ENCODE results near the gene MTCH2.
"Not testable (repeated sequence)": the region's sequence is repeated elsewhere in the genome, so short reads cannot be mapped to it uniquely, and the experiment has no call there.

Gene MTCH2

GRCh38 chr11:47667135-47667534, 24.8 kb upstream of the MTCH2 start:
- H2BK12ac ChIP-seq (ENCODE audit: low read length) = no peak overlapping the region
- no peak overlapping the region for H3K4me3 ChIP-seq (ENCODE audit: low read length in 2 of 2)
- H3K4me2 ChIP-seq (ENCODE audit: insufficient read depth, low read length, poor library complexity, severe bottlenecking) = no peak overlapping the region
- no peak overlapping the region for H2BK5ac ChIP-seq (ENCODE audit: low read length)
- H4K8ac ChIP-seq (ENCODE audit: low read depth, low read length) = no peak overlapping the region
- peaks cover 0 to 2% of the 10 kb centered on the region in 2 donors for H3K4me1 ChIP-seq (ENCODE audit: control insufficient read depth in 2 of 2, insufficient read depth in 1 of 2, low read depth in 1 of 2, low read length in 2 of 2)
- H3K18ac ChIP-seq (ENCODE audit: low read length) = no peak overlapping the region
- no peak overlapping the region for H2BK15ac ChIP-seq (ENCODE audit: low read length)
- H3K27me3 ChIP-seq (ENCODE audit: control insufficient read depth in 3 of 3, insufficient read depth in 3 of 3, low read depth in 1 of 3, low read length in 3 of 3) = peaks cover 0 to 4% (median 0%) of the 10 kb centered on the region in 3 experiments
- H3K9me3 ChIP-seq (replicated peaks in 1 of 2; ENCODE audit: control insufficient read depth in 2 of 2, insufficient read depth in 1 of 2, low read depth in 1 of 2, low read length in 2 of 2) = no peaks in the 10 kb centered on the region
- WGBS, 2 donors (ENCODE audit: extremely low coverage in 2 of 2, insufficient read length in 2 of 2, insufficient replicate concordance in 1 of 2) = no CpG with 5 or more reads among the region's 4 CpGs
- no peak overlapping the region for H3K4ac ChIP-seq (ENCODE audit: low read length)
- H4K91ac ChIP-seq (ENCODE audit: low read depth, low read length, poor library complexity) = no peak overlapping the region
- no peak overlapping the region for H3K27ac ChIP-seq (replicated peaks; ENCODE audit: low read length)
- DNase-seq (ENCODE audit: low spot score) = no peak
- H3K9ac ChIP-seq (ENCODE audit: low read depth, low read length, poor library complexity) = no peak overlapping the region
- no peaks in the 10 kb centered on the region for H3K79me1 ChIP-seq (ENCODE audit: low read depth, low read length)
- H3K36me3 ChIP-seq (replicated peaks in 1 of 2; ENCODE audit: control insufficient read depth in 2 of 2, insufficient read depth in 2 of 2, low read length in 2 of 2) = no peaks in the 10 kb centered on the region
- H2BK120ac ChIP-seq (ENCODE audit: low read depth, low read length) = no peak overlapping the region
- no peak overlapping the region for H3K14ac ChIP-seq (ENCODE audit: low read length)
- no peak overlapping the region for H3K23ac ChIP-seq (ENCODE audit: low read depth, low read length, poor library complexity)
- no peak overlapping the region for H2AK5ac ChIP-seq (ENCODE audit: low read depth, low read length)
- no peak overlapping the region for H2AFZ ChIP-seq (ENCODE audit: low read length)

- H3K4me2 ChIP-seq (ENCODE audit: insufficient read depth, low read length, poor library complexity, severe bottlenecking); H3K4ac ChIP-seq (ENCODE audit: low read length); H3K27me3 ChIP-seq (ENCODE audit: control insufficient read depth in 3 of 3, insufficient read depth in 3 of 3, low read depth in 1 of 3, low read length in 3 of 3); H3K18ac ChIP-seq (ENCODE audit: low read length); H3K4me3 ChIP-seq (ENCODE audit: low read length in 2 of 2); H4K8ac ChIP-seq (ENCODE audit: low read depth, low read length); H3K36me3 ChIP-seq (replicated peaks in 1 of 2; ENCODE audit: control insufficient read depth in 2 of 2, insufficient read depth in 2 of 2, low read length in 2 of 2); H2BK12ac ChIP-seq (ENCODE audit: low read length); H2BK15ac ChIP-seq (ENCODE audit: low read length); H3K14ac ChIP-seq (ENCODE audit: low read length); H2AFZ ChIP-seq (ENCODE audit: low read length); H2BK120ac ChIP-seq (ENCODE audit: low read depth, low read length); H2AK5ac ChIP-seq (ENCODE audit: low read depth, low read length); H3K9me3 ChIP-seq (replicated peaks in 1 of 2; ENCODE audit: control insufficient read depth in 2 of 2, insufficient read depth in 1 of 2, low read depth in 1 of 2, low read length in 2 of 2); H3K79me1 ChIP-seq (ENCODE audit: low read depth, low read length); DNase-seq (ENCODE audit: low spot score); H3K4me1 ChIP-seq (ENCODE audit: control insufficient read depth in 2 of 2, insufficient read depth in 1 of 2, low read depth in 1 of 2, low read length in 2 of 2); H3K9ac ChIP-seq (ENCODE audit: low read depth, low read length, poor library complexity); H3K27ac ChIP-seq (replicated peaks; ENCODE audit: low read length); H2BK5ac ChIP-seq (ENCODE audit: low read length); H4K91ac ChIP-seq (ENCODE audit: low read depth, low read length, poor library complexity); H3K23ac ChIP-seq (ENCODE audit: low read depth, low read length, poor library complexity): not testable (repeated sequence)
- WGBS, 2 donors (ENCODE audit: extremely low coverage in 2 of 2, insufficient read length in 2 of 2, insufficient replicate concordance in 1 of 2) = no CpG with 5 or more reads among the region's 4 CpGs
Measured at GRCh38 chr11:47664936-47665335, 22.6 kb upstream of the MTCH2 start.

GRCh38 chr11:47661245-47661644, 18.9 kb upstream of the MTCH2 start:
- Histone ChIP-seq H2BK5ac (ENCODE audit: low read length) (no peak overlapping the region), H3K27me3 (ENCODE audit: control insufficient read depth in 3 of 3, insufficient read depth in 3 of 3, low read depth in 1 of 3, low read length in 3 of 3) (no peaks in the 10 kb centered on the region), H3K27ac (replicated peaks; ENCODE audit: low read length) (no peak overlapping the region), H2BK12ac (ENCODE audit: low read length) (no peak overlapping the region), H2BK120ac (ENCODE audit: low read depth, low read length) (no peak overlapping the region), H2BK15ac (ENCODE audit: low read length) (no peak overlapping the region), H3K23ac (ENCODE audit: low read depth, low read length, poor library complexity) (no peak overlapping the region), H4K8ac (ENCODE audit: low read depth, low read length) (no peak overlapping the region), H3K36me3 (replicated peaks in 1 of 2; ENCODE audit: control insufficient read depth in 2 of 2, insufficient read depth in 2 of 2, low read length in 2 of 2) (no peaks in the 10 kb centered on the region), H2AFZ (ENCODE audit: low read length) (no peak overlapping the region), H3K4ac (ENCODE audit: low read length) (no peak overlapping the region), H3K4me1 (ENCODE audit: control insufficient read depth in 2 of 2, insufficient read depth in 1 of 2, low read depth in 1 of 2, low read length in 2 of 2) (peaks cover 0 to 2% of the 10 kb centered on the region in 2 donors), H2AK5ac (ENCODE audit: low read depth, low read length) (no peak overlapping the region), H3K18ac (ENCODE audit: low read length) (no peak overlapping the region), H3K14ac (ENCODE audit: low read length) (no peak overlapping the region), H3K4me2 (ENCODE audit: insufficient read depth, low read length, poor library complexity, severe bottlenecking) (no peak overlapping the region), H4K91ac (ENCODE audit: low read depth, low read length, poor library complexity) (no peak overlapping the region), H3K9me3 (replicated peaks in 1 of 2; ENCODE audit: control insufficient read depth in 2 of 2, insufficient read depth in 1 of 2, low read depth in 1 of 2, low read length in 2 of 2) (no peaks in the 10 kb centered on the region), H3K4me3 (ENCODE audit: low read length in 2 of 2) (no peak overlapping the region), H3K9ac (ENCODE audit: low read depth, low read length, poor library complexity) (no peak overlapping the region), H3K79me1 (ENCODE audit: low read depth, low read length) (no peaks in the 10 kb centered on the region)
- DNase-seq (ENCODE audit: low spot score) = no peak
- no CpG with 5 or more reads among the region's 2 CpGs for WGBS, 2 donors (ENCODE audit: extremely low coverage in 2 of 2, insufficient read length in 2 of 2, insufficient replicate concordance in 1 of 2)

GRCh38 chr11:47659276-47659675, 16.9 kb upstream of the MTCH2 start:
- DNase-seq (ENCODE audit: low spot score) = no peak
- Histone ChIP-seq H3K18ac (ENCODE audit: low read length) (no peak overlapping the region), H2BK12ac (ENCODE audit: low read length) (no peak overlapping the region), H3K79me1 (ENCODE audit: low read depth, low read length) (no peaks in the 10 kb centered on the region), H3K4me2 (ENCODE audit: insufficient read depth, low read length, poor library complexity, severe bottlenecking) (no peak overlapping the region), H2AFZ (ENCODE audit: low read length) (no peak overlapping the region), H2BK5ac (ENCODE audit: low read length) (no peak overlapping the region), H3K23ac (ENCODE audit: low read depth, low read length, poor library complexity) (no peak overlapping the region), H3K9me3 (replicated peaks in 1 of 2; ENCODE audit: control insufficient read depth in 2 of 2, insufficient read depth in 1 of 2, low read depth in 1 of 2, low read length in 2 of 2) (no peaks in the 10 kb centered on the region), H3K27ac (replicated peaks; ENCODE audit: low read length) (no peak overlapping the region), H3K4me1 (ENCODE audit: control insufficient read depth in 2 of 2, insufficient read depth in 1 of 2, low read depth in 1 of 2, low read length in 2 of 2) (peaks cover 0 to 2% of the 10 kb centered on the region in 2 donors), H3K4ac (ENCODE audit: low read length) (no peak overlapping the region), H2BK15ac (ENCODE audit: low read length) (no peak overlapping the region), H3K36me3 (replicated peaks in 1 of 2; ENCODE audit: control insufficient read depth in 2 of 2, insufficient read depth in 2 of 2, low read length in 2 of 2) (no peaks in the 10 kb centered on the region), H3K4me3 (ENCODE audit: low read length in 2 of 2) (no peak overlapping the region), H3K9ac (ENCODE audit: low read depth, low read length, poor library complexity) (no peak overlapping the region), H2BK120ac (ENCODE audit: low read depth, low read length) (no peak overlapping the region), H3K27me3 (ENCODE audit: control insufficient read depth in 3 of 3, insufficient read depth in 3 of 3, low read depth in 1 of 3, low read length in 3 of 3) (no peaks in the 10 kb centered on the region), H4K91ac (ENCODE audit: low read depth, low read length, poor library complexity) (no peak overlapping the region), H4K8ac (ENCODE audit: low read depth, low read length) (no peak overlapping the region), H3K14ac (ENCODE audit: low read length) (no peak overlapping the region), H2AK5ac (ENCODE audit: low read depth, low read length) (no peak overlapping the region)
- no CpG with 5 or more reads among the region's 4 CpGs for WGBS, 2 donors (ENCODE audit: extremely low coverage in 2 of 2, insufficient read length in 2 of 2, insufficient replicate concordance in 1 of 2)
